HG03439 (cell line): ENCODE data around the gene FMN1.

ENCODE experiments used
- ATAC-seq: cut with Tn5 transposase; IDR thresholded peaks from one replicate; pipeline ENCODE4 v1.9.1; 2021; ENCODE audit warnings: mild to moderate bottlenecking, moderate library complexity; ENCODE audit not compliant: unreplicated experiment

The FMN1 gene

GRCh38 chr15:32799936-32800535 lies 394.5 kb downstream of the FMN1 start:
- ATAC-seq, result no peak

GRCh38 chr15:32796856-32797255 lies 397.7 kb downstream of the FMN1 start:
- no peak for ATAC-seq

DNA sequence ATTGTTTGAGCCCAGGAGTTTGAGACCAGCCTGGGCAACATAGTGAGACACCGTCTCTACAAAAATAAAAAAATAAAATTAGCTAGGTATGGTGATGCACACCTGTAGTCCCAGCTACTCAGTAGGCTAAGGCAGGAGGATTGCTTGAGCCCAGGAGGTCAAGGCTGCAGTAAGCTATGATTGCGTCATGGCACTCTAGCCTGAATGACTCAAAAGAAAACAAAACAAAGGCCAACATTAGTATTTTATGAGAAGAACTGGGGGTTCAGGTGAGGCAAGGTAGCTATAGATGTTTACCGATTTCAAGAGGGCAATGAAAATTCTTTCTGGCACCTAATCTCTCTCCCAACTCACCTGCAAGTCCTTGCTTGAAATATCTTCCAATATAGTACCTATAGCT lies 399.5 kb downstream of the FMN1 start:
- no peak for ATAC-seq

- no peak for ATAC-seq
These were observed 402.1 kb downstream of the FMN1 start for GRCh38 chr15:32792436-32792835.

DNA sequence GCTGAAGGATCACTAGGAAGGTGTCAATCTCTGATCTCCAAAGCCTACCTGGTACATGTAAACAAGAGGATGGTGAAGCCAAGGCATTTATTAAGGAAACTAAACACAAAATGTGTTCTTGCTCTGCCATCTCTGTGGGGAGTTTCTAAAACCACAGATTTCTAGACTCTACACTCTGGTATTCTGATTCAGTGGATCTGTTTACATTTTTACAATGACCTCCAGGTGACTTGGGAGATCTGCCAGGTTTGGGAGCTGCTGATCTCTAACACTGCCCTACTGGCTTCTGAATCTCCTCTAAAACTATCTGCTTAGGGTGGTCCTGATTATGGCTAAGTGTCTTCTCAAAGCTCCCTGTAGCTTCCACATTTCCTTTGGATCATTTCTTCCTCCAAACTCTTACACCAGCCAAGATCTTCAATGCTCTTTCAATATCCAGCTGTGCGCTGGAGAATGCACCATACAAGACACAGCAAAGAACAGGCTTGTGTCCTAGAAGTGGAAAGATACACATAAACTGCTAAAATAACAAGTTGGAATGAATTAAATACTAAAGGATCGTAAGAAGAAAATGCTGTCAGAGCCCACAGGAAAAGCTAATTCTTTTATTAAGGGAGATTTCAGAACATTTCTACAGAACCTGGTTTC lies 404.0 kb downstream of the FMN1 start:
- no peak for ATAC-seq

GRCh38 chr15:32787949-32788348 lies 406.6 kb downstream of the FMN1 start:
- ATAC-seq, result no peak

DNA sequence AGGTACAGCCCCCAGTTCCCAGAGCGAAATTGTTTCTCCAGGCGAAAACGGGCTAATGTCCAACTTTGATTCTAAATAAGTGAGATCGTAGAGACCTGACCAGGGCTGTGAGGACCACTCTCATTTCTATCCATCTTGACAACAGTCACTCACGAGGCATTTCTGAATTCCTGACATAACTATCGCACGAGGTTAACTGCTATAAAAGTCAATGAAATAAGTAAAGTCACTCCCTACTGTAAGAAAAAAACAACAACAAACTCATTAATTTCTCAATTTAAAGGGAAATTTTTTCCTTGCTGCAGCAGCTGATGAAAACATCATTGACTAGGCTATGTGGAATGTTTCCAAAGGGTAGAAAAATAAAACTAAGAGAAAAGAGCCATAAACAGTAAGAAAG lies 407.6 kb downstream of the FMN1 start:
- no peak for ATAC-seq

DNA sequence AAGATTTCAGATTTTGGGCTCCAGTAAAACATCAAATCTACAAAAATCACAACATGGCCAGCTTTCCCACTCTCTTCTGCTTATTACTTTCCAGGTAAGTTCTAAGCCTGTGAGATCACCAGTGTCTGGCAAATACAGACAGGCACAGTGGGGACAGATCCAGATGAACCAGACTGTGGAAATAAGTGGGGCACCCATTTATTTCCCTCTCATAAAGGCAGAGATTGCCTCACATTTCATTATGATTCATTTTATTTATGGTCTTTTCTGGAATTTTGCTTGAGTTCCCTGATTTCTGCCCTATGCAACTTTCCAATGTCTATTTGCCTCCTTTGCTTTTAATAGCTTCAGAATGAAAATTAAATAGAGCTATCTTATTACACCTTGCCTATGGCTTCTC lies 409.9 kb downstream of the FMN1 start:
- ATAC-seq, result no peak

DNA sequence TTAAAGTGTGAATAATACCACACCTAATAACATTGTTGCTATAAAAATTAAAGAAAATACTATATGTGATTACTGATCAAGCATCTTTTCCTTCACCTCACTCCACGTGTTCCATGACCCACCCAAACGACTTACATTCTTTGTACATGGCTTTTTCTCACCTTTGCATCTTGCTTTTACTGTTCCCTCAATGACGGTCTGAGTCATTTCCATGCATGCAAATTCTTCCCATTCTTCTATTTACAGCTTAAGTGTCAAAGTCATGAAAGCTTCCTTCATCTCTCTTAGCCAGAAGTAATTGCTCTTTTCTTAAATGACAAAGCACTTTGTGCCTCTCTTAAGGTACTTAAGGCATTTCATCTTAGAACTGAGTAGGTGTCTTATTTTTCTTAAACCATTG lies 412.7 kb downstream of the FMN1 start:
- no peak for ATAC-seq

DNA sequence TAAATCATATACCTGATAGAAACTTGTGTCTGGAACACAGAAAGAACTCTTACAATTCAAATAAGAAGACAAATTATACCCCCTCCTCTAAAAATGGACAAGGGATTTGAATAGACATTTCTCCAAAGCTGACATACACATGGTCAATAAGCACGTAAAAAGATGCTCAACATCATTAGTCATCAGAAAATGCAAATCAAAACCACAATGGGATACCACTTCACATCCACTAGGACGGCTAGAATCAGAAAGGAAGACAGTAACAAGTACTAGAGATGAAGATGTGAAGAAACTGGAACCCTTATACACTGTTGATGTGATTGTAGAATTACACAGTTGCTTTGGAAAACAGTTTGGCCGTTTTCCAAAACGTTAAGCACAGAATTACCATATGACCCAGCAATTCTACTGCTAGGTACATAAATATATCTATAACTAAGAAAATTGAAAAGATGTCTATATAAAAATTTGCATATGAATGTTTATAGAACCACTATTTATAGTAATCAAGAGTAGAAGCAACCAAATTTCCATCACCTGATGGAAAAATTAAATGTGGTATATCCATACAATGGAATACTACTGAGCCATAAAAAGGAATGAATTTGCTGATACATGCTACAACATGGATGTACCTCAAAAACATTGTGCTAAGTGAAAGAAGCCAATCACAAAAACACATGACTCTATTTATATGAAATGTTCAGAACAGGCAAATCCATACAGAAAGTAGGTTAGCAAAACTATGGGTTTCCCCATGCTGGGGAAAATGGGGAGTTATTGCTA lies 415.9 kb downstream of the FMN1 start:
- no peak for ATAC-seq

DNA sequence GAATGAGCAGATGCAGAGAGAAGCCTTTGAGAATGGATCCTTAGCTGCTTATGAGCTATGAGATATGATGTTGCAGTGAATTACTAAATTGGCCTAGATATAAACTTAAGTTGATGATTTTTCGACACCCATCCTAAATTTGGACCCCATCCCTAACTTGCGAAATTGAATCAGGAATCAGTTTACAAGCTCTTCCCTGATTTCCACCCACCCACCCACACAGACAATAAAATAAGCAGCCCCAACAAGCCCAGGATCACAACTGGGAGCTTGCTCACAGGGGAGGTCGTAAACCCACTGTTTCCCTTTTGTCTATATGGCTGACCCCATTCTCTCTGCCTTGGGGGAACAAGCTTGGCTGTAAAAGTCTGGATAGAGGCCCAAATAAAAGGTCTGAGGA lies 419.4 kb downstream of the FMN1 start:
- ATAC-seq, result no peak

GRCh38 chr15:32774022-32774421 lies 420.5 kb downstream of the FMN1 start:
- ATAC-seq, result no peak

DNA sequence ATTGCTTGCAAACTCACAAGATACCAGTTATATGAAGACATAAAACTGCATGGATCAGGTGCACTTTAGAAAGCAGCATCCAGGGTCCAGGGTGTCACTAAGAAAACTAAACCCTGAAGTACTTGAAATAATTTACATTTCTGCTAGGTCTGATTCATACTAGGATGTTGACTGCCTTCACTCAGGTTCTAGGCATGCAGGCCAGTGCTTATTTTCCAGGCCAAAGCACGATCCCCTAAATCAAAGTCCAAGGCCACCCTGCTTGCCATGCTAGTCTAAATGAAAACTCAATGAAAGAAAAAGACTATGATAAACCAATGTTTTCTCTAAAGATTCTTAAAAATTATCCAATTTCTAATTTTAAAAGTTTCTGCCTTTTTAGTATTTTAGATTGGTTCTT lies 427.3 kb downstream of the FMN1 start:
- no peak for ATAC-seq

GRCh38 chr15:32766101-32766500 lies 428.4 kb downstream of the FMN1 start:
- no peak for ATAC-seq

DNA sequence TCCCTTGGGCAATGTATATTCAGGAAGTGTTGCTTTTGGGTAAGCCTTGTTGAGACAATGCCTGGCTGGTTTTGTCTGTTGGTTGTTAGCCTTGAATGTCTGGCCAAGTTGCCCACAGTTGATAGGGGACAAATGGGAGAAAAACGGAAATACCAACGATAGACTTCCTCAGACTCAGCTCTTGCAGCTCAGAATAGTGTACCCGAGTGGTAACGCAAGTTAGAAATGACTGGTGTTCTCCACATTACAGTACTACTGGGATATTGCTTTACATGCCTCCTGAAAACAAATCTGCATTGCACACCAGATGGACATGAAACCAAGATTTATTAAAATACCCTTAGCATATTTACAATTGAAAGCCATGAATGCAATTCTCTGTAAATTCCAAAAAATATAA lies 429.3 kb downstream of the FMN1 start:
- no peak for ATAC-seq

- no peak for ATAC-seq
These were observed 431.2 kb downstream of the FMN1 start for GRCh38 chr15:32763295-32763694.

DNA sequence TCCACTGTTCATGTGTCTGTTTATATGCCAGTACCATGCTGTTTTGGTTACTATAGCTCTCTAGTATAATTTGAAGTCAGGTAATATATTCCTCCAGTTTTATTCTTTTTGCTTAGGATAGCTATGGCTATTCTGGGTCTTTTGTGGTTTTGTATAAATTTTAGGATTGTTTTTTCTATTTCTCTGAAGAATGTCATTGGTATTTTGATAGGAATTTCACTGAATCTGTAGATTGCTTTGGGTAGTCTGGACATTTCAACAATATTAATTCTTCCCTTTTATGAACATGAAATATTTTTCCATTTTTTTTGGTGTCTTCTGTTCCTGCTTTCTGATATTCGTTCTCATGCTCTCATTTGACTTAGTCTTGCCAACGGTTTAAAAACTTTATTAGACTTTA lies 437.1 kb downstream of the FMN1 start:
- no peak for ATAC-seq

GRCh38 chr15:32750979-32751378 lies 443.5 kb downstream of the FMN1 start:
- no peak for ATAC-seq

- ATAC-seq, result no peak
These were observed 446.6 kb downstream of the FMN1 start for GRCh38 chr15:32747921-32748342.

- ATAC-seq, result no peak
These were observed 448.2 kb downstream of the FMN1 start for GRCh38 chr15:32746116-32746857.

DNA sequence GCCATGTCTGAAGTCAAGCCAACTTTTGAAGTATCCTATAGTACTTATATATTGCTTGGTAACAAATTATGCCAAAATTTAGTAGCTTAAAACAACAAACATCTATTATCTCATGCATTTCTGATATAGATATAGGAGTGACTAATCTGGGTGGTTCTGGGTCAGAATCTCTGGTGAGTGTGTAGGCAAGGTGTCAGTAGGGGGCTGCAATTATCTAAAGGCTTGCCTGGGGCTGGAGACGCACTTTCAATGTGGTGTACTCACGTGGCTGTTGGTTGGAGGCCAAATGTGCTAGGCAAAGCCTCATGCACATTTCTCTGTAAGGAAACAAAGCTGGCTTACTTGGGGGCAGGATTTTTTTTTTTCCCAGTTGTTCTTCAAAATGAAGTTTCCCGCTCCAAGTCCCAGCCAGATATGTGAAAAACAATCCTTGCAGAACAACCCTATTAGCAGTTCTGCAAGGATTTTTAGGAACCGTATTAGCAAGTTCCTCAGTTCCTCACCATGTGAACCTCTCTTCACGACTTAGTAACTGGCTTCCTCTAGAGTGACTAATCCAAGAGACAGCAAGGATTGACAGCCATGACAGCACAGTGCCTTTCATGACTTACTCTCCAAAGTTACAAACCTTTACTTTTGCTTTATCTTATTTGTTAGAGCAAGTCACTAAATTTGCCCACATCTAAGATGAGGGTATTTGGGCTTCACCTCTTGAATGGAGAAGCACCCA lies 450.9 kb downstream of the FMN1 start:
- no peak for ATAC-seq
